H1 (cell line): ENCODE results near the gene RABEP2. TPM values are rescaled to one million over a fixed set of nuclear protein-coding genes. Genes with fewer than 3 reads are reported as not detected.
A peak's percentile ranks its signal among the peaks of the same experiment; 100 is the strongest.

ENCODE experiments used
- CTCF ChIA-PET: fragments of 300-600 bp; sonication (Branson Sonifier 250); formaldehyde crosslinking; loops from one replicate; lab custom pipeline; 2021; ENCODE audit not compliant: partially characterized antibody; lab: Charles Lee
- POLR2A ChIA-PET: fragments of 300-600 bp; sonication (Branson Sonifier 250); formaldehyde crosslinking; loops from one replicate; lab custom pipeline; 2021; ENCODE audit warnings: inconsistent platforms; ENCODE audit not compliant: partially characterized antibody; lab: Charles Lee
- DNase-seq, 2 experiments: peaks; one replicate each; pipeline versions ENCODE4 v3.0.0 to v3.0.0-alpha.2; 2010 to 2022; ENCODE audit warnings: low spot score in 2 of 2, low read depth in 1 of 2, mixed read lengths in 1 of 2
- FAIRE-seq: peaks from 2 replicates; lab custom pipeline; 2011; peaks lifted over from hg19 to GRCh38; lab: Jason Lieb, UNC
- H2AFZ ChIP-seq: 2 replicates; pipeline ENCODE4 v1.8.1; 2012; ENCODE audit warnings: low read length, inconsistent platforms
- H2AK5ac ChIP-seq: 2 replicates; pipeline ENCODE4 v1.6.1; 2013; ENCODE audit warnings: low read depth, low read length
- H2BK120ac ChIP-seq: replicated peaks from 2 replicates; pipeline ENCODE3; 2013; ENCODE audit warnings: low read depth, low read length, inconsistent platforms
- H2BK12ac ChIP-seq: 2 replicates; pipeline ENCODE4 v1.6.1; 2013; ENCODE audit warnings: low read depth, low read length
- H2BK15ac ChIP-seq: 2 replicates; pipeline ENCODE4 v1.6.1; 2013; ENCODE audit warnings: low read length
- H2BK20ac ChIP-seq: 2 replicates; pipeline ENCODE4 v1.6.1; 2013; ENCODE audit warnings: low read length
- H2BK5ac ChIP-seq: 2 replicates; pipeline ENCODE4 v1.6.1; 2013; ENCODE audit warnings: low read depth, low read length
- H3K14ac ChIP-seq: 2 replicates; pipeline ENCODE4 v1.6.1; 2013; ENCODE audit warnings: inconsistent platforms; ENCODE audit not compliant: insufficient read length
- H3K18ac ChIP-seq: 2 replicates; pipeline ENCODE4 v1.6.1; 2013; ENCODE audit warnings: low read length; ENCODE audit errors: extremely low read depth
- H3K23ac ChIP-seq: 2 replicates; pipeline ENCODE4 v1.6.1; 2013; ENCODE audit warnings: inconsistent platforms; ENCODE audit not compliant: insufficient read length
- H3K23me2 ChIP-seq: 2 replicates; pipeline ENCODE4 v1.6.1; 2013; ENCODE audit warnings: low read depth, low read length
- H3K27ac ChIP-seq: 2 replicates; pipeline ENCODE4 v1.6.1; 2011; ENCODE audit warnings: low read depth, low read length, inconsistent platforms
- H3K27me3 ChIP-seq, 4 experiments: replicated peaks in 1 of 4; 1 replicate in 1 of 4; 2 replicates in 3 of 4; pipeline versions ENCODE4 v1.6.1 to v1.8.1; 2011 to 2013; ENCODE audit warnings: low read length in 3 of 4, mild to moderate bottlenecking in 3 of 4, inconsistent platforms in 2 of 4, mixed read lengths in 2 of 4, moderate library complexity in 1 of 4; ENCODE audit not compliant: control insufficient read depth in 3 of 4, insufficient read depth in 3 of 4; ENCODE audit errors: extremely low read depth in 1 of 4
- H3K36me3 ChIP-seq, 4 experiments: 2 replicates each; pipeline versions ENCODE4 v1.6.1 to v1.8.1; 2011 to 2013; ENCODE audit warnings: mild to moderate bottlenecking in 4 of 4, low read length in 3 of 4, moderate library complexity in 2 of 4, control low read depth in 1 of 4, inconsistent platforms in 1 of 4; ENCODE audit not compliant: insufficient read depth in 4 of 4, control insufficient read depth in 2 of 4
- H3K4ac ChIP-seq: replicated peaks from 2 replicates; pipeline ENCODE3; 2013; ENCODE audit warnings: low read length, low read depth, mixed read lengths, inconsistent platforms; ENCODE audit not compliant: insufficient read length
- H3K4me1 ChIP-seq, 4 experiments: replicated peaks in 1 of 4; 1 replicate in 1 of 4; 2 replicates in 3 of 4; pipeline versions ENCODE4 v1.6.1 to v1.8.1; 2011 to 2013; ENCODE audit warnings: low read length in 3 of 4, inconsistent platforms in 2 of 4, mixed read lengths in 1 of 4; ENCODE audit not compliant: insufficient read depth in 4 of 4, control insufficient read depth in 3 of 4
- H3K4me2 ChIP-seq, 2 experiments: 2 replicates each; pipeline versions ENCODE4 v1.6.1 to v1.8.1; 2011 to 2013; ENCODE audit warnings: low read depth in 2 of 2, low read length in 2 of 2, control low read depth in 1 of 2, inconsistent platforms in 1 of 2, mild to moderate bottlenecking in 1 of 2; ENCODE audit not compliant: insufficient read depth in 1 of 2
- H3K4me3 ChIP-seq, 4 experiments: fragments of 200-600, 300-600 bp in 1 of 4; sonication (generic), shearing (Covaris generic), sonication (Bioruptor Twin) in 1 of 4; 2 replicates each; pipeline versions ENCODE4 v1.5.1 to v1.8.1; 2011 to 2016; ENCODE audit warnings: low read length in 4 of 4, low read depth in 3 of 4, control low read depth in 2 of 4, inconsistent platforms in 2 of 4, mild to moderate bottlenecking in 2 of 4, mixed read lengths in 1 of 4, moderate library complexity in 1 of 4; ENCODE audit not compliant: insufficient read depth in 2 of 4; ENCODE audit errors: extremely low read depth in 1 of 4
- H3K56ac ChIP-seq: replicated peaks from 2 replicates; pipeline ENCODE3; 2013; ENCODE audit warnings: low read depth, mild to moderate bottlenecking, mixed read lengths, low read length, inconsistent platforms; ENCODE audit not compliant: insufficient read length
- H3K79me1 ChIP-seq: 2 replicates; pipeline ENCODE4 v1.6.1; 2013; ENCODE audit warnings: low read depth, low read length, control low read depth
- H3K79me2 ChIP-seq, 2 experiments: 2 replicates each; pipeline versions ENCODE4 v1.6.1 to v1.8.1; 2012 to 2013; ENCODE audit warnings: low read length in 2 of 2, mild to moderate bottlenecking in 2 of 2, inconsistent platforms in 1 of 2; ENCODE audit not compliant: insufficient read depth in 2 of 2, control insufficient read depth in 1 of 2
- H3K9ac ChIP-seq, 4 experiments: replicated peaks in 1 of 4; 1 replicate in 1 of 4; 2 replicates in 3 of 4; pipeline versions ENCODE4 v1.6.1 to v1.8.1; 2011 to 2013; ENCODE audit warnings: low read depth in 3 of 4, low read length in 3 of 4, control low read depth in 2 of 4, mild to moderate bottlenecking in 2 of 4, moderate library complexity in 2 of 4, inconsistent platforms in 1 of 4; ENCODE audit errors: extremely low read depth in 1 of 4
- H3K9me3 ChIP-seq, 2 experiments: 2 replicates each; pipeline versions ENCODE4 v1.6.1 to v1.8.1; 2012 to 2013; ENCODE audit warnings: mild to moderate bottlenecking in 2 of 2, moderate library complexity in 2 of 2, control low read depth in 1 of 2, inconsistent platforms in 1 of 2, low read depth in 1 of 2, low read length in 1 of 2, mixed read lengths in 1 of 2; ENCODE audit not compliant: insufficient read depth in 2 of 2
- H4K20me1 ChIP-seq, 2 experiments: replicated peaks in 1 of 2; 2 replicates each; pipeline versions ENCODE3 to v1.8.1; 2011 to 2013; ENCODE audit warnings: inconsistent platforms in 2 of 2, low read length in 2 of 2, mild to moderate bottlenecking in 1 of 2; ENCODE audit not compliant: insufficient read depth in 2 of 2, control insufficient read depth in 1 of 2
- H4K5ac ChIP-seq: 2 replicates; pipeline ENCODE4 v1.6.1; 2013; ENCODE audit warnings: low read length, low read depth, mixed read lengths, inconsistent platforms; ENCODE audit not compliant: insufficient read length
- H4K8ac ChIP-seq: 2 replicates; pipeline ENCODE4 v1.8.0; 2013; ENCODE audit warnings: mild to moderate bottlenecking, moderate library complexity, low read length, inconsistent platforms; ENCODE audit not compliant: insufficient read depth; ENCODE audit errors: extremely low read depth
- H4K91ac ChIP-seq: replicated peaks from 2 replicates; pipeline ENCODE3; 2013; ENCODE audit warnings: low read length, mixed read lengths, inconsistent platforms; ENCODE audit not compliant: insufficient read length
- BCL11A ChIP-seq, 2 experiments: IDR thresholded peaks; one replicate each; pipeline ENCODE4 v1.6.1; 2011; ENCODE audit warnings: low read depth in 2 of 2, low read length in 2 of 2, mild to moderate bottlenecking in 2 of 2
- CBX5 ChIP-seq: fragments of 300-800, 300-1000 bp; sonication (generic); IDR thresholded peaks from 2 replicates; pipeline ENCODE4 v1.7.1; 2016; ENCODE audit warnings: antibody characterized with exemption, low read length, low read depth
- GABPA ChIP-seq: IDR thresholded peaks from 2 replicates; pipeline ENCODE4 v1.6.1; 2011; ENCODE audit warnings: mild to moderate bottlenecking, low read length, moderate library complexity, borderline replicate concordance; ENCODE audit not compliant: insufficient read depth
- HDAC6 ChIP-seq: IDR thresholded peaks from one replicate; pipeline ENCODE4 v1.7.1; 2012; ENCODE audit warnings: low read depth, mild to moderate bottlenecking, inconsistent platforms, low read length, moderate library complexity
- POLR2AphosphoS5 ChIP-seq: IDR thresholded peaks from 2 replicates; pipeline ENCODE4 v1.6.1; 2011; ENCODE audit warnings: low read depth, low read length
- RNF2 ChIP-seq: fragments of 200-900, 300-1000 bp; sonication (generic); IDR thresholded peaks from 2 replicates; pipeline ENCODE4 v1.7.1; 2016; ENCODE audit warnings: borderline replicate concordance, low read depth, mild to moderate bottlenecking, antibody characterized with exemption, low read length; ENCODE audit not compliant: poor library complexity, severe bottlenecking; ENCODE audit errors: missing control alignments
- SAP30 ChIP-seq: fragments of 300-600 bp; sonication (generic); IDR thresholded peaks from 2 replicates; pipeline ENCODE4 v1.7.1; 2012; ENCODE audit warnings: low read length, moderate library complexity, mild to moderate bottlenecking, inconsistent platforms; ENCODE audit not compliant: insufficient read depth, insufficient replicate concordance
- SP1 ChIP-seq: IDR thresholded peaks from 2 replicates; pipeline ENCODE4 v1.6.1; 2011; ENCODE audit warnings: low read depth, low read length
- SRF ChIP-seq: IDR thresholded peaks from 2 replicates; pipeline ENCODE4 v1.6.1; 2011; ENCODE audit warnings: mild to moderate bottlenecking, low read depth, low read length, moderate library complexity
- SUZ12 ChIP-seq: fragments of 200-600 bp; sonication (generic); IDR thresholded peaks from 2 replicates; pipeline ENCODE4 v1.6.1; 2012; ENCODE audit warnings: mild to moderate bottlenecking, inconsistent platforms, low read length, moderate library complexity, mixed read lengths
- WGBS, 2 experiments: shearing (Covaris generic) in 1 of 2; methylation state at CpG; one replicate each; pipeline versions ENCODE4 v1.1.6 to v1.1.7; 2013 to 2015; ENCODE audit warnings: low lambda C conversion rate in 2 of 2, mixed read lengths in 2 of 2, inconsistent platforms in 1 of 2, low coverage in 1 of 2, missing lambda C conversion rate in 1 of 2; ENCODE audit not compliant: insufficient replicate concordance in 2 of 2, insufficient coverage in 1 of 2, insufficient read length in 1 of 2; ENCODE audit errors: extremely low coverage in 1 of 2, missing lambda C conversion rate in 1 of 2; 5-methylcytosine and 5-hydroxymethylcytosine counted together
- polyA plus RNA-seq, 7 experiments: library from polyadenylated mRNA; depleted of rRNA in 3 of 7; stranded (reverse) in 5 of 7; unstranded in 2 of 7; fragments of >200 nt in 5 of 7; fragments of 200-250 nt in 2 of 7; gene quantifications; 1 replicate in 5 of 7; 2 replicates in 1 of 7; 4 replicates in 1 of 7; pipeline versions ENCODE4 v1.2.1 to v1.2.3, GENCODE V29; 2011 to 2013; ENCODE audit warnings: missing spikeins in 2 of 7, mixed read lengths in 2 of 7
- total RNA-seq: library from RNA; stranded (reverse); fragmentation: NEBNext Ultra II Directional; extraction: Animal tissue kit (Norgen Biotek cat#: 25700); gene quantifications from 2 replicates; pipeline ENCODE4 v1.2.1, GENCODE V29; 2021

RABEP2 gene
- total and polyA plus RNA-seq, 2 of the 8 experiments (the other 6 are each of a cell fraction or from before 2014, with no cell fraction given): 10.4 to 14.9 TPM

DNA sequence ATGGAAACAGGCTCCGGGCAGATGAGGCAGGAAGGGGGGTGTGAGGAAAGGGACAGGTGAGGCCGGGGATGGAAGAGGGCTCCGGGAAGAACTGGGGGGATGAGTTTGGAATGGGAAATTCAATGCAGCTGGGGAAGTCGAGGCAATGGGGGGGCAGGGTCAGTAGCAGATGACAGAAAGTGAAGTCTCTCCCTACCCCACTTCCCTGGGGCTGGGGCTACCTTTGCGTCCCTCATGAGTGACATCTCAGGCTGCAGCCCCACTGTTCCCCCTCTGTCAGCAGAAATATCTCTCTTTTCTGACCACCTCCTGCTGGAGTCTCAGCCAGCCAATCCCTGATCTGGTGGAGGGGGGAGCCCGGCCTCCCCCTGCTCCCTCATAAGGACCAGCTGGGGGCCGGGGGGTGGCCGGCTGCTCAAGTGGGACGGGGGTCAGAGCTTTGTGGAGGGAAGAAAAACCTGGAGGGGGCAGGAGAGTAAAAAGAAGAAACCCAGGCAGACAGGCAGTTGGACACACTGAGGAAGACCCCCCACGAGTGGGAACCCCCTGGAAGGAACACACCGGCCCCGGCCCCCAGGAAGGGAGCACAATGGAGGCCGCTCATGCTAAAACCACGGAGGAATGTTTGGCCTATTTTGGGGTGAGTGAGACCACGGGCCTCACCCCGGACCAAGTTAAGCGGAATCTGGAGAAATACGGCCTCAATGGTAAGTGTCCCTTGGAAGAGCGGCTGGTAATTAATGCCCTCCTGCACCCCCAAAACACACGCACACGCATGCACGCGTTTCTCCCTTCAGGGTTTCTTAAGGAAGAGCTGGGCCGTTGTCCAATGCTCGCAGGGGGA lies 46.7 kb downstream of the RABEP2 start, which contains the start of gene ATP2A1:
ATP2A1 (plus strand) TSS at position 406 of the 844 bp plus-strand sequence; CDS start at position 590, 184 bp downstream.
- H4K20me1 ChIP-seq: peaks cover 2 to 5% of the 10 kb centered on the region in 2 experiments
- no peak within 1 kb of the TSS for H2BK20ac ChIP-seq
- H3K4ac ChIP-seq: no peak within 1 kb of the TSS
- peaks cover 13% of the 10 kb centered on the region for H3K23me2 ChIP-seq
- H3K4me3 ChIP-seq: peak within 1 kb of the TSS; percentile 61 to 78 (median 68)
- DNase-seq: no peak
- H4K8ac ChIP-seq: peak within 1 kb of the TSS; percentile 35; the same call in 1 of the 2 replicates
- no peak within 1 kb of the TSS for H2BK120ac ChIP-seq
- peak within 1 kb of the TSS; percentile 18 for H3K14ac ChIP-seq
- peaks cover 0 to 37% (median 26%) of the 10 kb centered on the region in 4 experiments; a peak in 6 of 7 replicates for H3K4me1 ChIP-seq
- no peak within 1 kb of the TSS for H3K27ac ChIP-seq
- H2BK12ac ChIP-seq: no peak within 1 kb of the TSS
- no peaks in the 10 kb centered on the region for H3K79me2 ChIP-seq
- no peak within 1 kb of the TSS for H2AK5ac ChIP-seq
- H2BK15ac ChIP-seq: no peak within 1 kb of the TSS
- H3K79me1 ChIP-seq: no peaks in the 10 kb centered on the region; the same call in none of the 2 replicates
- H3K9me3 ChIP-seq: no peaks in the 10 kb centered on the region
- WGBS, 2 experiments: 83% methylated on average over 21 of the region's 25 CpGs; no CpG with 5 or more reads in 1 of the 2 experiments
- H3K23ac ChIP-seq: no peak within 1 kb of the TSS
- H2BK5ac ChIP-seq: no peak within 1 kb of the TSS
- peak within 1 kb of the TSS; percentile 59 for H4K91ac ChIP-seq
- H3K18ac ChIP-seq: 0 out of 2 replicates have a peak within 1 kb of the TSS, but pooled peaks have one; percentile 71
- H4K5ac ChIP-seq: peak within 1 kb of the TSS; percentile 25
- POLR2A ChIA-PET: interaction anchor here (0.7 to 13.3 kb wide), 12 partner anchors 8 to 95 kb away, joined by 3 to 164 read pairs (median 6); partner anchors contain the start of genes ATXN2L, RABEP2, SH2B1 and TUFM
- peaks cover 0 to 8% (median 7%) of the 10 kb centered on the region in 4 experiments; a peak in 2 of 7 replicates for H3K27me3 ChIP-seq
- H3K4me2 ChIP-seq: peak within 1 kb of the TSS; percentile 78 to 84
- no peak within 1 kb of the TSS for H2AFZ ChIP-seq
- FAIRE-seq: no peak
- H3K56ac ChIP-seq: peak within 1 kb of the TSS; percentile 8
- peak within 1 kb of the TSS; percentile 69 to 77 (median 72) for H3K9ac ChIP-seq
- CTCF ChIA-PET: interaction anchor here (0.9 to 2.7 kb wide), 4 partner anchors 9 to 66 kb away, joined by 3 to 18 read pairs (median 4); no protein-coding TSS in a partner anchor
- peaks cover 0 to 2% (median 0%) of the 10 kb centered on the region in 4 experiments; a peak in 2 of 8 replicates for H3K36me3 ChIP-seq
- TF ChIP-seq HDAC6 (no peak), CBX5 (no peak), SUZ12 (no peak), GABPA (no peak), SAP30 (no peak), RNF2 (no peak), POLR2AphosphoS5 (no peak; the same call in 1 of the 2 replicates), BCL11A (IDR thresholded peaks at IDR 0.05; ENCODE audit: low read depth in 2 of 2, low read length in 2 of 2) (no peak), SRF (no peak), SP1 (no peak)
